GM18858 (cell line): ENCODE results near the gene C2orf92.
A peak's percentile ranks its signal among the peaks of the same experiment; 100 is the strongest.
"Not testable (repeated sequence)": the region's sequence is repeated elsewhere in the genome, so short reads cannot be mapped to it uniquely, and the experiment has no call there.

Experiments
- ATAC-seq: cut with Tn5 transposase; IDR thresholded peaks from one replicate; pipeline ENCODE4 v1.9.1; 2021; ENCODE audit not compliant: unreplicated experiment

C2orf92 gene

DNA sequence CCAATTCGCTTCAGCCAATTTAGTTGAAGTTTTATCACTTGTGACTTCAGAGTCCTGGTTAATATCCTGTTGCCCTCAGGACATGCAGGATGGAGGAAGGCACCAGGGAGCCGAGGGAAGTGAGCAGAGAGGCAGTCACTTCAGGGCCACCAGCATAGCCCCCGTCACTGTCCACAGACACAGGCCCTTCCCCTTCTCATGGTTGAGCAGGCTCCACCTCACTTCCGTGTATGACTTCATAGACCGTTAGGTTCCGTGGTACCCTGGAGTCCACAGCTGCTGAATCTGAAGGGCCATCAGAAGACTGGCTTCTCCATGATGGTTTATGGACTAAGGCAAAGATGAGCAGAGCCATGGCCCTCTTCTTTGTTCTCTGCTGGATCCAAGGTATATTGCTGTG lies at the start of gene C2orf92:
Gene C2orf92 (plus strand): TSS at position 266 of the 400 bp plus-strand sequence. CDS start 76 bp downstream, at position 342.
- no peak for ATAC-seq

DNA sequence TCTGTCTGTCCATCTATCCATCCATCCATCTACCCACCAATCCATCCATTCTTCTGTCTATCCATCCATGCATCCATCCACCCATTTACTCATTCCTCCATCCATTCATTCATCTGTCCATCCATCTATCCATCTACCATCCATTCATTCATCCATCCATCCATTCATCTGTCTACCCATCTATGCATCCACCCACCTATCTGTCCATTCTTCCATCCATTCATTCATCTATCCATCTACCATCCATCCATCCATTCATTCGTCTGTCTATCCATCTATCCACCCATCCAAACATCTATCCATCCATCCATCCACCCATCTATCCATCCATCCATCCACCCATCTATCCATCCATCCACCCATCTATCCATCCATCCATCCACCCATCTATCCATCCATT lies 49.0 kb upstream of the C2orf92 start:
- ATAC-seq: not testable (repeated sequence)

DNA sequence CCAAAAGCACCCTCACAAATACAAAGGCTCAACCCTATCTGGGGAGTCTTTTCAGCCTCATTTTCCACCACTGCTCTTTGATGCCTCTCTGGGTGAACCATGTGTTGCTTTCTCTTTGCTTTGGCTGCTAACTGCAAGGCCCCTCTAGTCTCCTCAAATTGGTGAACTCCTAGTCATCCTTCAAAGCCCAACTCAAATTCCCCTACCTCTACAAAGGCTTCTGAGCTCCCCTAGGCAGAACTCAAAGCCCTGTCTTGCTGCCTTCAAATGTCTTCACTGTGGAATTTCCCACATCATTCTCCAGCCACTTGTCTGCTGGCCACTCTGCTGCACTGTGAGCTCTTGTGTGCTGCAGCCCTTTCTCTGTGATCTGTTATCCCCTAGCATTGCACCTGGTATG lies 46.5 kb upstream of the C2orf92 start:
- not testable (repeated sequence) for ATAC-seq

DNA sequence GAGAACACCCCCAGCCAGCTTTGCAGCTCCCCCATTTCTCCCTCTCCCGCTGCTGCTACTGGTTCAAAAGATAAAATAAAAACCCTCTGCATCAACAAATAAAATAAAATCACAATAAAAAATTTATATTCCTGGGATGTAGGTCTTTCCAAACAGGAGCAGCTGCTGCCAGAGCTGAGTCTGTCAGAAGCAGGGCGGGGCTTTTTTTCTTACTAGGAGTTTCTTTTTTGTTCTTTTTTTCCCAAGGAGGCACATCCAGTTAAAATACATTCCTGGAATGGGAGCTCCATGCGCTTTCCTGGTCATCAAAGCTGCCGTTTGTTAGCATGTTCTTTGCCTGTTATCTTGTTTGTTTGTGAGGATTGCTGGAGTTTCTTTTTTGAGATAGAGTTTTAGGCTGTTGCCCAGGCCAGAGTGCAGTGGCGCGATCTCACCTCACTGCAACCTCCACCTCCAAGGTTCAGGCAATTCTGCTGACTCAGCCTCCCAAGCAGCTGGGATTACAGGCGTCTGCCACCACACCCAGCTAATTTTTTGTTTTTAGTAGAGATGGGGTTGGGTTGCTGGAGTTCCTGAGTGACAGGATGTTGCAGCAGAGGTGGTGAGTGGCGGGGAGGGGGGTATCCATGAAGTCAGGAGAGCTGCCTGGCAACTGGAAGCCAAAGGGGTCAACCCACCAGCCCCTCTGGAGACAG lies 44.0 kb upstream of the C2orf92 start:
- not testable (repeated sequence) for ATAC-seq

DNA sequence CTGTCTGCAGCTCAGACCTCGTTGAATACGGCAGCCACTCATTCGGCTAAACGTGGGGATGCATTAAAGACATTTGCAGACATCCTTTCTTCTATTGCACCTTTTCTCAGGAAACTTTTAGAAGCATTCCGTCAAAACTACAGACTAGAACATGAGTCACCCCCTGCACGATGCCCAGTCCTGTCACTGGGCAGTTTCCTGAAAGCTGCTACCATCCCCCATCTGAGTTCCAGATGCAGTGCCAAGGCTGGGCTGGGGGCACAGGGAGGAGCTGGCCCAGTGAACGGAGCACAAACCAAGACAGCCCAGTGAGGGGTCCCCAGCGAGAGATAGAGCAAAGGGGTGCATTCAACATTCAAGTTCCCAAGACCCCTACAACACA lies 43.5 kb upstream of the C2orf92 start:
- ATAC-seq: not testable (repeated sequence)

DNA sequence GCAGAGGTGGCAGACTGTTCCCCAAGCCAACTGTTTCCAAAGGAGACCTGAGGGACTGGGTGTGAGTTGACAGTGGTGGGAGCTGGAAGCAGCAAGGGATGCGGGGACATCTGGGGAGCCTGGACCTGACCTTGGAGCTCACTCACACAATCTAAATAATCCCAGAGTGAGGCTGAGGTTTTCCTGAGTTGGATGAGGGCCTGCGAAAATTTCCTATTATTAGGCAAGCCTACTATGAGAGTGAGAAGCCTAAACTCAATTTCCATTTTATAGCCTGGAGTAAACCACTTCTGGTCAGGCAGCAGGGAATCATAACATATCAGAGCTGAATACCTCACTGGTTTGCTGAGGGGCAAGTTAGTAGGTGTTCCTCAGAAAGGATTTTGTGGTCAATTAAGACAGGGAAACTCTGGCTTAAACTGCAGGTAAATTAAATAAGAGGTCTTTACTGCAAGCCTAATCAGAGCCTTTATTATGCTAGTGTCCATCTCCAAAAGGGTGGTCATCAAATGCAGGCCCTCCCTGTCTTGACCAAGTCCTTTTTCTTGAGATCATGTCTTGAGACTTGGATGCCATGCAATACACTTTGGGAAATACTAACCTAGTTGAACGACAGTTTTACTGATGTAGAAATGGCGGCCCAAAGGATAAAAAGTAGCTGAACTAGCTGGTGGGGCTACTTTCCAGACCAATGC lies 25.3 kb upstream of the C2orf92 start:
- ATAC-seq: no peak

DNA sequence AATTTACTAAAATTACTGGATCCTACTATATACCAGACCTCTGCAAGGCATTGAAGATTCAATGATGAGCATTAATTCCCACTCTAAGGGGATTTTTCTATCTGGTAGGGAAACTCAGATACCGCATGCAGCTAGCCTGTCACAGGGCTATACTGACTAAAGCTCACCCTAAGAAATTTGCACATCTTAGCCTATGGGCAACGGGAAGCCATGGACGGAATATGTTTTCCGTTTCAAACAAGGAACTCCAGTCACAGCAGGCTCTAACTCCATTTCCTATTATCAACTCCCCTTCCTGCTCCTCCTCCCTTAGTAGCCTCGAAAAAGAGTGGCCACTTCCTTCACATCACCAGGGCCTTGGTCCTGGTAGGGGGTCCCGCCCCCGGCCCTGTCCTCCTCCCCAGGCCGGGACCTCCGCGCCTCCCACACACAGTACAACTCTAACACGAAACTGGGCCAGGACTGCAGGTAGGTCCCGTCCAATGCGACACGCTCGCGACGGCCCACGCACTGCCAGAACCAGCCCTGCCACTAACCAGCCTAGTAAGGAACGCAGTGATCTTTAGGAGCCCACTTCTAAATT lies 24.3 kb upstream of the C2orf92 start:
- ATAC-seq: peak; percentile 17

DNA sequence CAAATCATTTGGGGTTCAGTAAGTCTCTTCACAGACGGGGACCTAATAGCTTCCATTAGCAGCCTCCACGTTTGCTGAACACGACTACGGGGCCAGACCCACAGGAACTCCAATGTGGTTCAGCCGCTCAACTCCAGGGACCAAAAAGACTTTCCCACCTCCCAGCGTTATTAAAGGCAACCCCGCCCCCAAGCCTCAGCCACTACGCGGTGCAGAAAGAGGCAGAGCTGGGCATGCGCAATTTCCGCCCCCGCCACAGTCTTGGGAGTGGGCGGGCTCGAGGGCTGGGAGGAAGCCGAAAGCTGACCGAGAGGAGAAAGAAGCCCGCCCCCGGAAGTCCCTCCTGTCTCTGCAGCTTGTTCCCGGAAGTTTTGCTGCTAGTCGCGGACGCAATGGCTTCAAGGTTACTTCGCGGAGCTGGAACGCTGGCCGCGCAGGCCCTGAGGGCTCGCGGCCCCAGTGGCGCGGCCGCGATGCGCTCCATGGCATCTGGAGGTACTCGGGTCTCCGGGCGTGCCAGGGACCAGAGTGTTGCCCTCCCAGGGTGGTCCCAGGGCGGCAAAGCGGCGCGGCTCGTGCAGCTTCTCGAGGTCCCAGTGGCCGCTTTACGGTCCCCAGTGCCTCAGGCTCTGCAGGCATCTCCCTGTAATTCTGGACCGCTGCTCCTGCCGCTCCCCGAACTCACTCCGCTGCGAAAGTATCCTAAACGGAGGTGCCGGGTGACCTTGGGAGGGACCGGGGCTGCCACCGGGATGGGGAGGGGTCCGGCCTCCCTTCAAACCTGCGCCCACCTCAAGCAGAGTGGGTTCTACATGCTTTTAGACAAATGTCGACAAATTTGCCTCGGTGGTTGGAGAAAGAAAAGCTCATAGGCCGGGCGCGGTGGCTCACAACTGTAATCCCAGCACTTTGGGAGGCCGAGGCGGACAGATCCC lies 23.6 kb upstream of the C2orf92 start, which contains the start of gene COX5B:
Gene COX5B (plus strand): TSS at position 368 of the 935 bp plus-strand sequence. CDS start 25 bp downstream, at position 393.
- ATAC-seq: peak; percentile 86

DNA sequence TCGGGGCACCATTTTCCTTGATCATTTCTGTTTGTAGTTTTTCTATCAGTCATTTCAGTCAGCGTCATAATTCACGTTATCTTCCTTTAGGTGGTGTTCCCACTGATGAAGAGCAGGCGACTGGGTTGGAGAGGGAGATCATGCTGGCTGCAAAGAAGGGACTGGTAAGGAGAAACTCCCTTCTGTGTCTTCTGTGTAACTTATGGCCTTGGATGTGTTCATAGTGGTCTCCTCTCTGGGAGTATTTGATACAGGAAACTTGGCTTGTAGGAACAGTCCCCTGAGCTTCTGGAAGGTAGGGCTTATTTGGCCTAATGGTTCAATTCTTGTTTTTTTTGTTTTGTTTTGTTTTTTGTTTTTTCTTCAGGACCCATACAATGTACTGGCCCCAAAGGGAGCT lies 22.5 kb upstream of the C2orf92 start:
- no peak for ATAC-seq

DNA sequence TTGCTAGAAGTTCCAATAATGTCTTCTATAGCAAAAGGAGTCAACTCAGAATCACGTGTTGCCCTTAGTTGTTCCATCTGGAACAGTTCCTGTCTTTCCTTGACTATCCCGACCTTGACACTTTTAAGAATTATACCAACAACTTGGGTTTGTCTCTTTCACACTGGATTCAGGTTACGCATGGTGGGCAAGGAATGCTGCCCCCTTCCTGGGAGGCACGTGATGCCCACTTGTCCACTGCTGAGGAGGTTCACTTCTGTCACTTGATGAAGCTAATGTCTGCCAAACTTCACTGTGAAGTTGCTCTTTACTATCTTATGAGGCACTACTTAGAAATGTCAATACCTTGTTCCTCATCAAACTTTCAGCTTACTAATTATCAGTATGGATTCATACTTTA lies 18.4 kb upstream of the C2orf92 start:
- no peak for ATAC-seq

DNA sequence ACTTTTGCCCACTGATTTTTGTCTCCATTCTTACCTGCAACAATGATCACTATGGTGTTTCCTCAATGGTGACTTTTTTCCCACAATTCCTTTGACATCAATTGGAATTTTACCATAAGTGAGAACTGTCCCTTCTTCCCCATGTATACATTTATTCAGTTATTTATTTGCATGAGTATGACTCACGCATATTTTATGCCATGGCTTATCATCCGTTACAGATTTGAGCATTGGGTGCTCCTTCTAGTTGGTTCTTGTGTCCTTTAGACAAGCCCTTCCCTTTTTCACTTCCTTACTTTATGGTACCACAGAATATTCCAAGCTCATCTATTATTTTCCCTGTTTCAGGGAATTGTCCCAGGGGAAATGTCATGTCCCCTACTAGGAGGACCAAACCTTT lies 16.0 kb upstream of the C2orf92 start:
- ATAC-seq: no peak

DNA sequence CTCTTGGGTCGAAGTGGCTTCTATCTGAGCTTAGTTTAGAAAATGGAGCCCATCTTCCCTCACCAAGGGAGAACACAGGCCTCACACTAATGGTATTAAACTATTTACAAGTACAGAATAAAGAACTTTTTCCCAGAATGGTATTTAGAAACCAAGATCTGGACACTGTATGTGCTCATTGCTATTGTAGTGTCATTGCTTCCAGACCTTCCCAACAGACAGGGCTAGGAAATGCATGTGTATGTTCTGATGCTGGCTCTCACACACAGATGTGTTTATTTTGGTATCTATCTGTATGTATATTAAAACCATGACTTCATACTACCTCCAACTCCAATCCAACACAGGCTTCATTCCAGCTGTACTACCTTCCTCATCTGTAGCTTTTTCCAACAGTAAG lies 15.6 kb upstream of the C2orf92 start:
- ATAC-seq: no peak

DNA sequence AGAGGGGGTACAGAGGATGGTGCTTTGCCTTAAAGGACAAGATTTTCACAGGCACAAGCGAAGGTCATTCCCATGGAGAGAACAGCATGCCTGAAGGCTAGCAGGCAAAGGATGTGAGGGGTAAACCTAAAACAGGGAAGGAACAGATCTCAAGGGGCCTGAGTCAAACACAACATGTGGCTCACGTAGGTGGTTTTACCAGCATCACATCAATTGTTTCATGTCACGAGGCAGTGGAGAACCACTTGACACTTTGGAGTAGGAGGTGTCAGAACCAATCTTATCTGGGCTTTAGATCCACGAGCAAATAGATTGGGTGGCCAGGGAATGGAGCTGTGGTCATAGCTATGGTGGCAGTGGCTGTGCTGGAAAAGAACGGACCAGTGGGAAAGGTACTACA lies 15.2 kb upstream of the C2orf92 start:
- no peak for ATAC-seq

DNA sequence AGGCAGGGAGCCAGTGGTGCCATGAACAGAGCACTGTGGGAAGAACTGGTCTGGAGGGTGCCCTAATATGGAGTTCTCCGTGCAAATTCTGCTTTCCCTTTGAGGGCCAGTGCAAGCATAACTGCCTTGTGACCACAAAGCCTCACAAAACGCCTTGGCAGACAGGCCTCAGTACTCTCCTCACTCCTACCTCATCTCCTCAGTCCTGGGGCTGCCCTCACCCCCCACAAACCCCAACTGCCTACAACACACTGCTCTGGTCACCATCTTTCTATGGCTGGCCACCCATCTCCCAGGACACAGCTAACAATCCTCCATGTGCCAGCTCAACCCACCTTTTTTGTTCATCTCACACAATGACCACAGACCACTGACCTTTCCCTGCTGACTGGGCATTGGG lies 14.7 kb upstream of the C2orf92 start:
- no peak for ATAC-seq

DNA sequence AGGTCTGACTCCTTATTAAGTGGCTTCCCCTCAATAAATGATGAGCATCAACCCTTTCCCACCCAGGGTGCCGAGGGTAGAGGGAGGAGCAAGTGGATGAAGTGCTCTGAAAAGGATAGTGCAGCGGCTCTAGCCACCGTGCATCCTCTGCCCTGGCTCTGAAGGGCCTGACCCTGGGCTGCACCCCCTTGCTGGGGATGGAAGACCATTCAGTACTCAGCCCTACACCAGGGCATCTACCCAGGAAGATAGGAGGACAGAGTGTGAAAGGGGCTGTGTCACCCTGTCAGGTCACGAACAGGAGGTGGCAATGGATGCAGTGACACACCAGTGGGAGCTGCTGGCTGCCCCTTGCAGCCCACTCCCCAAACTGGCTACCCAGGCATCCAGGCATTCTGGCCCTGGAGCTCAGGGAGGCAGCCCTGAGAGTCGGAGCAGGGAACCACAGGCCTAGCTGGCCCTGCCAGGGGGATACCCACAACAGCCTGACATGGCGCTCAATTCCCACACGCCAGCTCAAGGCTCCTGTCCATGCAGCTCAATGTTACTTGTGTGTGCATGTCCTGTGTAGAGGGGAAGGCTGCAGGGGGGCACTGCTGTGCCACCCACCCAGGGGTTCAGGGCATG lies 13.3 kb upstream of the C2orf92 start:
- no peak for ATAC-seq

DNA sequence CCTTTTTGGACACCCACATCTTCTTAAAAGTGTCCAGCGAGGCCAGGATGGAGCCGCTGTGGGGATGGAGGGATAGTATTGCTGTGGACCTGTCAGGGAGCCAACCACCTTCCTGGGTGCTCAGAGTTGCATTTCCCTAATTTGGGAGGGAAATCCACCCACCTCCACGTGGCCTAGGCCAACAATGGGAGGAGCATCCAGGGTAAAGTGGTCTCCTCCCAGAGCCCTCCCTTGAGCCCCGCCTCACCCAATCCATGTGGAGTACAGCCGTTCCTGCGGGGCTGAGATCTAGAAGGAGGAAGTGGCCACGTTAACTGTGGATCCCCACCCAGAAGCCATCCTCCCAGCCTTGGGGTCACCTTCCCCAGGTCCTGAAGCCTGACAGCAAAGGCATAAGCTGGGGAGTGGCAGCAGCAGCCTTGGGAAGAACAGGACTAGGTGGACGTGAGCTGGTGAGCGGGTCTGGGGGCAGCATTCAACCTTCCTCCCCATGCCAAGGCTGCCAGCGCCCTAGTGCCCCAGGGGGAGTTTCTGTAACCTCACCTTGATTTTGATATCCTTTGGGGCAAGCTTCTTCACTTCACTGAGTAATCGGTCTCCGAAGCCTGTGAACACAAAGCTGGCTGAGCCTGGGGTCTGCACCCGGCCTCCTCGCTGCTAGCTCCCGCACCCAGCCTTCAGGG lies 12.5 kb upstream of the C2orf92 start:
- no peak for ATAC-seq

DNA sequence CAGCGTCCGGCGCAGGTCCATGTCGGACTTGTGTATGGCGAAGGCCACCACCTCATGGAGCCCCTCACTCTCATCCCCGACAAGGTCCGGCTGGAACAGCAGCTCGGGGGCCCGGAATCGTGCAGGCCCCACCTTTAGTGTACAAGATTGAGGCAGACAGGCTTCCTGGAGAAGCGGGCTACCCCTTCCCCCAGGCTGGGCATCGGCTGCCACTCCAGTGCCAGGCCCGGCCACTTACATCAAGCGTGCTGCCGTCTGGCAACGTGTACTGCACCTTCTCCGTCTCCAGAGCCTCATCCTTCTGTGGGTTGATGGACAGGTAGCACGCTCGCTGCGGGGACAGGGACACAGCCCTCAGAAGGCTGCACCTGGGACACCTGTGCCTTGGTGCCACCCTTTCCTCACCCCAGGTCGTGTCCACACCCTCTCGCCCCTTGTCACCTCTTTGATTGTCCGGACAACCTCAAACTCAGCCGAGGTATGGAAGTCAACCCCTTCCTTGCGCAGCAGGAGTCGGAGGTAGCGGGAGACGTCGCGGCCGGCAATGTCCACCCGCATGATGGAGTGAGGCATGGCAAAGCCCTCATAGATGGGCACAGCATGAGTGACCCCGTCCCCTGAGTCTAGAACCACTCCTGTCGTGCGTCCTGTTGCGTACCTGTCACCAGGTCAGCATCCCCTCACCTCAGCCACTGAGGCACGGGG lies 11.4 kb upstream of the C2orf92 start:
- ATAC-seq: no peak

DNA sequence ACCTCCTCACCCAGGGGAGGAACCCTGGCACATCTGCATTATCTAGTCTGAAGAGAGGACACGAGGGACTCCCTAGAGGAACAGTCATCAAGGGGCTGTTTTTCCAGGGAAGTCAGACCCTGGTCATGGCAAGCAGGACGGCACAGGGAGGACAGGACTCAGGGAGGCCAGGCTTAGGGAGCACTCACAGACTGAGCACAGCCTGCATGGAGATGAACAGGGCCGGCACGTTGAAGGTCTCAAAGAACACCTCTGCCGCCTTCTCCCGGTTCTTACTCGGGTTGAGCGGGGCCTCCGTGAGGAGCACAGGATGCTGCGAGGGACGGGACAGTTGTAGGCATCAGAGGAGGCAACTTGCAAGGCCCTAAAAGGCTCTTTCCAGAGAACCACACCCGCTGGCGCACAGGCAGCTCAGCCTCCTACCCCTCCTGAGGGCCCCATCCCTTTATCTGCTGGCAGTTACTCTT lies 10.8 kb upstream of the C2orf92 start:
- no peak for ATAC-seq
